Mesothelial cell of epicardium (in vitro differentiated cells): ENCODE measurements around the gene PLA2G4C. TPM values are rescaled to one million over a fixed set of nuclear protein-coding genes. Genes with fewer than 3 reads are reported as not detected.
"Not testable (repeated sequence)": the region's sequence is repeated elsewhere in the genome, so short reads cannot be mapped to it uniquely, and the experiment has no call there.

ENCODE experiments used
- DNase-seq, 2 experiments: peaks; one replicate each; pipeline ENCODE4 v3.0.0; 2021; ENCODE audit warnings: low spot score in 2 of 2; ENCODE audit not compliant: unreplicated experiment in 2 of 2
- H3K27ac Mint-ChIP-seq: 2 replicates; pipeline ENCODE4 v1.8.0; 2021; ENCODE audit warnings: mixed read lengths
- H3K27me3 Mint-ChIP-seq: 2 replicates; pipeline ENCODE4 v1.8.0; 2021; ENCODE audit warnings: low read depth, mixed read lengths
- H3K36me3 Mint-ChIP-seq: 2 replicates; pipeline ENCODE4 v1.8.0; 2021; ENCODE audit warnings: mixed read lengths
- H3K4me1 Mint-ChIP-seq: 2 replicates; pipeline ENCODE4 v1.8.0; 2021; ENCODE audit warnings: mixed read lengths
- H3K4me3 Mint-ChIP-seq: 2 replicates; pipeline ENCODE4 v1.8.0; 2021; ENCODE audit warnings: mild to moderate bottlenecking, moderate library complexity, mixed read lengths
- H3K9me3 Mint-ChIP-seq: 2 replicates; pipeline ENCODE4 v1.8.0; 2021; ENCODE audit warnings: mixed read lengths
- CTCF ChIP-seq: fragments of 200-600 bp; sonication (generic); IDR thresholded peaks from one replicate; pipeline ENCODE4 v1.5.0; 2021; ENCODE audit warnings: antibody characterized with exemption; ENCODE audit not compliant: unreplicated experiment
- total RNA-seq: library from RNA; stranded (reverse); gene quantifications from 3 replicates; pipeline ENCODE4 v1.2.1, GENCODE V29; 2021

The PLA2G4C gene
- total RNA-seq, 1 donor from 2014 or later = 2.5 TPM

GRCh38 chr19:48094129-48094854, 16.3 kb downstream of the PLA2G4C start:
- Mint-ChIP-seq H3K4me3 (no peak overlapping the region), H3K36me3 (no peaks in the 10 kb centered on the region), H3K4me1 (peaks cover 2% of the 10 kb centered on the region), H3K9me3 (peaks cover 12% of the 10 kb centered on the region), H3K27ac (no peak overlapping the region), H3K27me3 (peaks cover 21% of the 10 kb centered on the region)
- TF ChIP-seq CTCF = no peak
- DNase-seq = no peak

GRCh38 chr19:48091111-48091718, 19.4 kb downstream of the PLA2G4C start:
- not testable (repeated sequence) for H3K9me3 Mint-ChIP-seq, H3K4me3 Mint-ChIP-seq, DNase-seq, H3K27ac Mint-ChIP-seq, H3K4me1 Mint-ChIP-seq, H3K36me3 Mint-ChIP-seq
- peaks cover 26% of the 10 kb centered on the region for H3K27me3 Mint-ChIP-seq

- no peak for TF ChIP-seq CTCF
- peaks cover 9% of the 10 kb centered on the region for H3K9me3 Mint-ChIP-seq
- peaks cover 2% of the 10 kb centered on the region for H3K4me1 Mint-ChIP-seq
- H3K27me3 Mint-ChIP-seq = peaks cover 22% of the 10 kb centered on the region
- no peaks in the 10 kb centered on the region for H3K36me3 Mint-ChIP-seq
- DNase-seq = no peak
- H3K4me3 Mint-ChIP-seq = no peak overlapping the region
- H3K27ac Mint-ChIP-seq = no peak overlapping the region
These were observed 20.3 kb downstream of the PLA2G4C start for GRCh38 chr19:48090281-48090802.

GRCh38 chr19:48088991-48089390, 21.6 kb downstream of the PLA2G4C start:
- not testable (repeated sequence) for DNase-seq, H3K9me3 Mint-ChIP-seq, H3K27ac Mint-ChIP-seq, H3K4me1 Mint-ChIP-seq, H3K4me3 Mint-ChIP-seq, H3K36me3 Mint-ChIP-seq
- H3K27me3 Mint-ChIP-seq = peaks cover 14% of the 10 kb centered on the region

- no peak for TF ChIP-seq CTCF
- Mint-ChIP-seq H3K36me3 (no peaks in the 10 kb centered on the region), H3K9me3 (no peaks in the 10 kb centered on the region), H3K27me3 (peaks cover 11% of the 10 kb centered on the region), H3K4me1 (peaks cover 2% of the 10 kb centered on the region), H3K4me3 (no peak overlapping the region), H3K27ac (no peak overlapping the region)
- DNase-seq = no peak
These were observed 24.4 kb downstream of the PLA2G4C start for GRCh38 chr19:48085904-48086864.

- DNase-seq = no peak
- peaks cover 14% of the 10 kb centered on the region for H3K27me3 Mint-ChIP-seq
- no peak overlapping the region for H3K4me3 Mint-ChIP-seq
- H3K27ac Mint-ChIP-seq = no peak overlapping the region
- no peaks in the 10 kb centered on the region for H3K36me3 Mint-ChIP-seq
- no peaks in the 10 kb centered on the region for H3K4me1 Mint-ChIP-seq
- no peak for TF ChIP-seq CTCF
- H3K9me3 Mint-ChIP-seq = no peaks in the 10 kb centered on the region
These were observed 25.5 kb downstream of the PLA2G4C start for GRCh38 chr19:48085076-48085475.
